SK-N-MC (cell line): Measurements from ENCODE around the gene CADPS2.

Source experiments
- DNase-seq: peaks from one replicate; pipeline ENCODE4 v3.0.0-alpha.2; 2011; ENCODE audit warnings: low read depth, low spot score
- H3K27ac ChIP-seq: fragments of 200-600 bp; sonication (generic); 2 replicates; pipeline ENCODE4 v1.5.1; 2016; ENCODE audit warnings: mixed run types
- H3K36me3 ChIP-seq: fragments of 200-600 bp; sonication (generic); 2 replicates; pipeline ENCODE4 v1.6.1; 2017; ENCODE audit warnings: antibody characterized with exemption, low read length, mixed read lengths; ENCODE audit not compliant: insufficient read depth
- H3K4me3 ChIP-seq: fragments of 200-600 bp; sonication (generic); 2 replicates; pipeline ENCODE4 v1.5.1; 2016
- H3K9ac ChIP-seq: fragments of 200-600 bp; sonication (generic); 2 replicates; pipeline ENCODE4 v1.8.0; 2017; ENCODE audit warnings: mixed run types, mixed read lengths; ENCODE audit not compliant: insufficient read length
- H3K9me3 ChIP-seq: fragments of 200-600 bp; sonication (generic); 2 replicates; pipeline ENCODE4 v1.6.1; 2017; ENCODE audit warnings: low read depth, mild to moderate bottlenecking, antibody characterized with exemption, low read length, moderate library complexity, mixed read lengths
- EZH2 ChIP-seq: fragments of 200-600 bp; sonication (generic); IDR thresholded peaks from one replicate; pipeline ENCODE4 v1.6.1; 2017; ENCODE audit warnings: antibody characterized with exemption
- FOXP2 ChIP-seq: optimal IDR thresholded peaks from 2 replicates; pipeline ENCODE3; 2011; ENCODE audit warnings: mild to moderate bottlenecking, moderate library complexity; ENCODE audit not compliant: insufficient read depth; ENCODE audit errors: extremely low read length, control extremely low read depth
- POLR2AphosphoS5 ChIP-seq: IDR thresholded peaks from 2 replicates; pipeline ENCODE4 v1.6.1; 2012; ENCODE audit warnings: mild to moderate bottlenecking, low read depth, low read length, borderline replicate concordance

CADPS2 gene

GRCh38 chr7:122340427-122340826 is 545.8 kb downstream of the CADPS2 start:
- no peaks in the 10 kb centered on the region for H3K36me3 ChIP-seq
- no peak for DNase-seq
- H3K9ac ChIP-seq: no peak overlapping the region
- H3K27ac ChIP-seq: no peak overlapping the region
- no peak overlapping the region for H3K4me3 ChIP-seq
- H3K9me3 ChIP-seq: no peaks in the 10 kb centered on the region
- TF ChIP-seq FOXP2 (no peak), EZH2 (no peak), POLR2AphosphoS5 (no peak)

GRCh38 chr7:122339145-122339904 is 546.9 kb downstream of the CADPS2 start:
- Histone ChIP-seq H3K9me3 (no peaks in the 10 kb centered on the region), H3K27ac (no peak overlapping the region)

GRCh38 chr7:122337011-122337410 is 549.2 kb downstream of the CADPS2 start:
- H3K9ac ChIP-seq: no peak overlapping the region
- H3K4me3 ChIP-seq: no peak overlapping the region
- no peaks in the 10 kb centered on the region for H3K9me3 ChIP-seq
- H3K36me3 ChIP-seq: no peaks in the 10 kb centered on the region
- no peak for TF ChIP-seq POLR2AphosphoS5
- no peak for TF ChIP-seq EZH2
- TF ChIP-seq FOXP2: no peak
- no peak for DNase-seq
- H3K27ac ChIP-seq: no peak overlapping the region

More at GRCh38 chr7:122339145-122339904, 546.9 kb downstream of the CADPS2 start:
- no peak for TF ChIP-seq FOXP2
- TF ChIP-seq POLR2AphosphoS5: no peak
- TF ChIP-seq EZH2: no peak
- DNase-seq: no peak
- H3K4me3 ChIP-seq: no peak overlapping the region
- no peak overlapping the region for H3K9ac ChIP-seq
- H3K36me3 ChIP-seq: no peaks in the 10 kb centered on the region

GRCh38 chr7:122329145-122329802 is 557.0 kb downstream of the CADPS2 start:
- DNase-seq: no peak

GRCh38 chr7:122327969-122328368 is 558.3 kb downstream of the CADPS2 start:
- Histone ChIP-seq H3K9me3 (no peaks in the 10 kb centered on the region), H3K27ac (no peak overlapping the region), H3K9ac (no peak overlapping the region), H3K4me3 (no peak overlapping the region), H3K36me3 (no peaks in the 10 kb centered on the region)
- no peak for DNase-seq
- TF ChIP-seq POLR2AphosphoS5: no peak
- TF ChIP-seq EZH2: no peak
- TF ChIP-seq FOXP2: no peak

More at GRCh38 chr7:122329145-122329802, 557.0 kb downstream of the CADPS2 start:
- TF ChIP-seq FOXP2: no peak
- no peak for TF ChIP-seq POLR2AphosphoS5
- no peak for TF ChIP-seq EZH2
- Histone ChIP-seq H3K36me3 (no peaks in the 10 kb centered on the region), H3K4me3 (no peak overlapping the region), H3K9me3 (no peaks in the 10 kb centered on the region), H3K27ac (no peak overlapping the region), H3K9ac (no peak overlapping the region)

- no peaks in the 10 kb centered on the region for H3K36me3 ChIP-seq
- no peak overlapping the region for H3K9ac ChIP-seq
- no peak for DNase-seq
- H3K27ac ChIP-seq: no peak overlapping the region
- TF ChIP-seq EZH2: no peak
- peak; percentile 48; the same call in 1 of the 2 replicates for TF ChIP-seq POLR2AphosphoS5
- no peak overlapping the region for H3K4me3 ChIP-seq
- H3K9me3 ChIP-seq: no peaks in the 10 kb centered on the region
These were observed 569.5 kb downstream of the CADPS2 start for GRCh38 chr7:122316467-122317388.

- no peaks in the 10 kb centered on the region for H3K9me3 ChIP-seq
- no peak overlapping the region for H3K4me3 ChIP-seq
- peaks cover 5% of the 10 kb centered on the region for H3K36me3 ChIP-seq
- TF ChIP-seq EZH2 (no peak), POLR2AphosphoS5 (no peak; the same call in 1 of the 2 replicates), FOXP2 (no peak)
- no peak overlapping the region for H3K27ac ChIP-seq
- no peak overlapping the region for H3K9ac ChIP-seq
- DNase-seq: no peak
These were observed 570.5 kb downstream of the CADPS2 start for GRCh38 chr7:122315507-122316466.
